ENCODE results near the gene WRNIP1. TPM values are rescaled to one million over a fixed set of nuclear protein-coding genes. Genes with fewer than 3 reads are reported as not detected.

The WRNIP1 gene
- total and polyA plus RNA-seq, 9 of the 15 experiments (the other 6 are each of a cell fraction or from before 2014, with no cell fraction given): 13.2 to 63.6 (median 48.6) TPM

- H3K4me1 ChIP-seq (replicated peaks in 1 of 2; ENCODE audit: control insufficient read depth in 2 of 2, insufficient read depth in 2 of 2, low read length in 2 of 2): peaks cover 9 to 47% of the 10 kb centered on the region in 2 experiments; a peak in 4 of 5 replicates
- no peak overlapping the region for H3K4me3 ChIP-seq
- no TSS peak for BruUV-seq (replicated peaks)
- no peak for FAIRE-seq
- peak; percentile 70 for TF ChIP-seq MGA (IDR thresholded peaks at IDR 0.05)
- TF ChIP-seq SAFB2 (IDR thresholded peaks at IDR 0.05; ENCODE audit: borderline replicate concordance, low read depth, low read length, severe bottlenecking): no peak
- TF ChIP-seq RAD51 (IDR thresholded peaks at IDR 0.05; ENCODE audit: borderline replicate concordance, low read depth): no peak
- TF ChIP-seq L3MBTL2 (IDR thresholded peaks at IDR 0.05): peak; percentile 38; the same call in 1 of the 2 replicates
- peaks cover 3% of the 10 kb centered on the region for H3K9me1 ChIP-seq (ENCODE audit: control insufficient read depth, insufficient read depth, low read length)
- CTCF ChIA-PET (ENCODE audit: low intra/inter-chr PET ratio): no interaction called here
- intact Hi-C loops (cut with micrococcal nuclease): loop anchor here (10.0 kb wide), 1 partner anchor 995 kb away; no protein-coding TSS in a partner anchor
- no peaks in the 10 kb centered on the region for H3K36me3 ChIP-seq (ENCODE audit: control insufficient read depth, insufficient read depth, low read length)
- H3K4me2 ChIP-seq (ENCODE audit: insufficient read depth, low read length): no peak overlapping the region
- in situ Hi-C loops (cut with MboI): no loop called here
- H3K9me3 ChIP-seq (replicated peaks; ENCODE audit: control insufficient read depth, insufficient read depth, low read depth, low read length): no peaks in the 10 kb centered on the region
- peak overlapping the region; percentile 40; the same call in 1 of the 2 replicates for H2AFZ ChIP-seq (ENCODE audit: low read depth, low read length)
- H4K20me1 ChIP-seq (replicated peaks; ENCODE audit: control insufficient read depth, insufficient read depth, low read length): no peaks in the 10 kb centered on the region
- H3K9ac ChIP-seq (ENCODE audit: insufficient read depth in 1 of 2, low read depth in 2 of 2, low read length in 2 of 2): peak overlapping the region in 1 of 2 experiments; percentile 53; a peak in 1 of 4 replicates
- no peak for ATAC-seq
- no peak for DNase-seq (ENCODE audit: extremely low read depth in 1 of 4, low spot score in 3 of 4)
- no peaks in the 10 kb centered on the region for H3K27me3 ChIP-seq (ENCODE audit: control insufficient read depth in 2 of 2, insufficient read depth in 2 of 2, low read length in 2 of 2)
- H3K27ac ChIP-seq (ENCODE audit: extremely low read depth, low read depth, low read length): no peak overlapping the region
- H3K79me2 ChIP-seq (ENCODE audit: control insufficient read depth, insufficient read depth, low read length): no peaks in the 10 kb centered on the region
- POLR2A ChIA-PET: no interaction called here
- 67% methylated on average over 10 of the region's 10 CpGs for WGBS (ENCODE audit: insufficient coverage, low coverage, missing lambda C conversion rate)
These were observed 35.3 kb upstream of the WRNIP1 start for GRCh38 chr6:2729921-2730320.
